ENCODE results near the gene SLC22A12.
"Not testable (repeated sequence)": the region's sequence is repeated elsewhere in the genome, so short reads cannot be mapped to it uniquely, and the experiment has no call there.

The SLC22A12 gene

GRCh38 chr11:64590763-64591221 lies at the start of gene SLC22A12:
Gene SLC22A12 (plus strand): TSS chr11:64591220. CDS start chr11:64591557, 337 bp downstream.
- no peak for DNase-seq

GRCh38 chr11:64542172-64543125 lies 48.6 kb upstream of the SLC22A12 start:
- DNase-seq, result no peak

DNA sequence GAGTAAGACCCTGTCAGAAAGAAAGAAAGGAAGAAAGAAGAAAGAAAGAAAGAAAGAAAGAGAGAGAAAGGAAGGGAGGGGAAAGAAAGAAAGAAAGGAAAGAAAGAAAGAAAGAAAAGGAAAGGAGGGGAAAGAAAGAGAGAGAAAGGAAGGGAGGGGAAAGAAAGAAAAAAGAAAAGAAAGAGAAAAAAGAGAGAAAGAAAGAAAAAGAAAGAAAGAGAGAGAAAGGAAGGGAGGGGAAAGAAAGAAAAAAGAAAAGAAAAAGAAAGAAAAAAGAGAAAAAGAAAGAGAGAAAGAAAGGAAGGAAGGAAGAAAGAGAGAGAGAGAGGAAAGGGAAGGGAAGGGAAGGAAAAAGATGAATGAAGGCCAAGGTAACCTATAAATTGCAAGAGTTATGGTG lies 47.2 kb upstream of the SLC22A12 start:
- DNase-seq, result no peak

DNA sequence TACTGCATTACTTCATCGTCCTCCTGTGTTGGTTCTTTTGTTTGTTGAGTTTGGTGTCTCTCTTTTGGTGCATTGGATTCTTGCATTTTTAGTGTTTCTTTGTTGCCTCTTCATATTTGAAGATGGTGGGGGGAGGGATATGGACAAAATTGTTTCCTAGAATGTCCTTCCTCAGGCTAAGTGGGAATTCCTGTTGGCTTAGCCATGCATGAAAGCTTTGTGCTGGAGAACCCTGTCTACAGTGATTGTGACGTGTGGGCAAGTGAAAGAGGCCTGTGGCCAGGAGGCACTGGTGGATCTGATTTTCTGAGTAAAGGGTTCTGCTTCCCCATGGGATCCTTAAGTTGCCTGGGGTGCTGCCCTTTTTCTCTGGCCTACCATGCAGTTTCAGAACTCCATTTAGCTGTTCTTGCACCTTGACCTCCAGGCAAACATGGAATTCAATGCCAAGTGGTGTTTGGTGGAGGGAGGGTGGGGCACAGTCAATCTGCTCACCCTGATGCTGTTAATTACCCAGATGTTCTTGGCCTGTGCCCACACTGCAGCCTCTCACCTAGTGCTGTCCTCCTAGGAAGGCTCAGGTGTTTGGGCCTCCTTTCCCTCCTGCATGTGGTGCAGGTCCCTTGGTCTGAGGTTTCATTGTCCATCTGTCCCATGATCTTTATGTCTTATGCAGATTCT lies 46.3 kb upstream of the SLC22A12 start:
- no peak for DNase-seq

- no peak for DNase-seq
These were observed 45.4 kb upstream of the SLC22A12 start for GRCh38 chr11:64545619-64546018.

GRCh38 chr11:64546176-64546575 lies 44.8 kb upstream of the SLC22A12 start:
- DNase-seq, result no peak

- DNase-seq, result no peak
These were observed 44.4 kb upstream of the SLC22A12 start for GRCh38 chr11:64546600-64546999.

- no peak for DNase-seq
These were observed 41.1 kb upstream of the SLC22A12 start for GRCh38 chr11:64549969-64550368.

- peak; percentile 40 to 48 for DNase-seq
These were observed 37.3 kb upstream of the SLC22A12 start for GRCh38 chr11:64553554-64554201.

GRCh38 chr11:64556044-64556720 lies 34.8 kb upstream of the SLC22A12 start:
- DNase-seq, result no peak

DNA sequence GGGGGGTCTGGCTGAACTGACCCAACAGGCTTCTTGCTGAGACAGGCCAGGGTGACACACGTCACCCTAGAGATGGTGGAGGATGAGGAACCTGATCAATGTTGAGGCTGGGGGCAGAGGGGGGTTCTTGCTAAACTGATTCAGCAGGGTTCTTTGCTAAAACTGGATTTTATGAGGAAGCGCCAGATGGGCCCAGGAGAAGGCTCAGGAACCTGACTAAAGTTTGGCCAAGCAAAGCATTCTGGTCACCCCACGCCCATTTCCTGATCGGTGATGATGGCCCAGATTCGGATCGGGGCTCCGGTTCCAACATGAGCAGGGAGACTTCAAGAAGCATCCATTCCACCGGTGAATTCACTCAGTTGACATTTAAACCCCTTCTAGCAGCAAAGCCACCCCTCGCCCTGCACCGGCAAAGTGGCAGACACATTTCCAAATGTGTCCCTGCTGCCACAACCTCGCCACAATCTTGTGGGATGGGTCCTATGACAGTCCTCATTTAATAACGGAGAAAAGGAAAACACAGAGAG lies 34.2 kb upstream of the SLC22A12 start:
- no peak for DNase-seq

DNA sequence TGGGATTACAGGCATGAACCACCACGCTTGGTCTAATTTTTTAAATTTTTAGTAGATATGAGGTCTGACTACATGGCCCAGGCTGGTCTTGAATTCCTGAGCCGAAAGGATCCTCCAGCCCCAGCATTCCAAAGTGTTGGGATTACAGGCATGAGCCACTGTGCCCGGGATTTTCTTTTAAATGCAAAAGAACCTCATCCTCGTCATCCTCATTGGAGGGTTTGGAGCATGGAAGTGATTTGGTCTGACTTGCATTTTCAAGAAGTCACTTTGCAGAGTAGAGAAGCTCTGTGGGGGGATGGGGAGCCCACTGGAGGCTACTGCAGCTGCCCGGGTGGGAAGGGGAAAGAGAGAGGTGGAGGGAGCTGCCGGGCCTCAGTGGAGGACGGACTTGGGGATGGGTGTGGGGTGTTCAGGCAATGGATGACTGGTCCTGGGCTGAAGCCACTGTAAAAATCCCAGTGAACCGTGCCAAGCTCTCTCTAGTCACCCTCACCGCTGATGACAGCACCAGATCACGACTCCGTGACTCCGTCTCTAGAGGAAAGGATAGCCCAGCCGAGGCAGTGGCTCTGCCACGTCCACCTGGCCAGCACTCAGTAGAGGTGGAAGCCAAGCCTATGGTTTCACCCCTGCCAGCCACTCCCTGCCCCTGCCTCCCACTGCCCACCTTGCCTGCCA lies 32.8 kb upstream of the SLC22A12 start:
- no peak for DNase-seq

GRCh38 chr11:64558869-64559268 lies 32.2 kb upstream of the SLC22A12 start:
- no peak for DNase-seq

DNA sequence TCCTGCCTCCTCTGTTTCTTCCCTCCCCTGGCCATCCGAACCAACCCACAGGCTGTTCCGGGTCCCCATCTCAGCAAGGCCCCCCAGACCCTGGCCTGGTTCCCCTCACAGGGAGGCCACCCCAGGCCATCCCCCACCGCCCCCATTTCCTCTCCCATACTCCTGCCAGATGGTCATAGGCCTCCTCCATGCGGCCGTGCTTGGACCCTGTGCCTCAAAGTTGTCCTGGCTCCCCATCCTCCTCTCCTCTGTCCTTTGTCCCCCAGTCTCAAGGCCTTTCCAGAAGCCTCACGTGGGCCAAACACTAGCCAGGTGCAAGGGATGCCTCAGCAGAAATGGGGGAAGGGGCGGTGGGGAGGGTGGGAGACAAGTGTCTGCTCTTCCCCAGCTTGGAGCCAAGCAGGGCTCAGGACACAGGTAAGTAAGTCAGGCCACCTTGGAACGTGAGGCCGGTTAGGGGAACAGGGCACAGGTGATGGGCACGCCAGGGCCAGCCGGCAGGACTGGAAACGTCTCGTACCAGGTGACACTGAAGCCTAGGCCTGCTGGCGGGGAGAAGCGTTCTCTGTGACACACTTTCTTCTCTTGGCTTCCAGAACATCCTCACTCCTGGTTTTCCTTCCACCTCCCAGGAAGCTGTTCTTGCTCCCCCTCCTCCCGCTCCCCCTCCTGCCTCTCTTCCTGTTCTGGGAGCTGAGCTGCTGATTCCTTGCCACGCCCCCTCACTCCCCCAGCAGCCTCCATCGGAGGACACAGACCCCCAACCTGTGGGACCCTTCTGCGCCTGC lies 31.5 kb upstream of the SLC22A12 start:
- no peak for DNase-seq

DNA sequence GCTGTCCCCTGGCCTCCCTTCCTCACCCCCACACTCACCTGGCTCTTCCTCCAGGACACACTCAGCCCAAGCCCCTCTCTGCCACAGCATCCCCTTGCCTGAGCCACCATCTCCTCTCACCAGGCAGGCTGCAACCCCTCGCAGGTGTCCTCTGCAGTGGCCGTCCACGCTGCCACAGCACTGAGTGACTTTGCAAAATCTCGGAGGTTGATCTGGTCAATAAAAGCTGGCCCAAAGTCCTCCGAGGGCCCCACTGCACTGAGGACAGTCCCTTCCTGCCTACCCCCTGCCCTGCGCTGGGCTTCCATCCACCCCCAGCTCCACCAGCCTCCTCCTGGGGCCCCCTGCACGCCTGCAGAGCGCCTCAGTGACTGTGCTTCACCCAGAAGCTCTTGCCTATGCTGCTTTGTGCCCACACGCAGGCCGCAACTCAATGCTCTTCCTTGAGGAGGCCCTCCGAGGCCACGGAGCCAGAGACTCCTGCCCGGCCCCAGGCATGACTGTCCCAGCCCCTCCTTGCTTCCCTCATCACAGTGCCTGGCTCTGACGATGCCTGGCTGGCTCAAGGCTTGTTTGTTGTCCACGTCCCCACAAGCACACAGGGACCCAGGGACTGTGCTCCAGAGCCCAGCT lies 30.8 kb upstream of the SLC22A12 start:
- no peak for DNase-seq

- no peak for DNase-seq
These were observed 30.1 kb upstream of the SLC22A12 start for GRCh38 chr11:64560941-64561340.

DNA sequence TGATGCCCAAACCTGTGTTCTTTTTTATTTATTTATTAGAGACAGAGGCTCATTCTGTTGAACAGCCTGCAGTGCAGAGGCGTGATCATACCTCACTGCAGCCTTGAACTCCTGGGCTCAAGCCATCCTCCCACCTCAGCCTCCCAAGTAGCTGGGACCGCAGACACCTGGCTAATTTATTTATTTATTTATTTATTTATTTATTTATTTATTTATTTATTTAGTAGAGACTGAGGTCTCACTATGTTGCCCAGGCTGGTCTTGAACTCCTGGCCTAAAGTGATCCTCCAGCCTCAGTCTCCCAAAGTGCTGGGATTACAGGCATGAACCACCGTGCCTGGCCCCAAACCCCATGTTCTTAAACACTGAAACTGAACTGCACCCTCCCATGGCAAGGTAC lies 29.6 kb upstream of the SLC22A12 start:
- not testable (repeated sequence) for DNase-seq

DNA sequence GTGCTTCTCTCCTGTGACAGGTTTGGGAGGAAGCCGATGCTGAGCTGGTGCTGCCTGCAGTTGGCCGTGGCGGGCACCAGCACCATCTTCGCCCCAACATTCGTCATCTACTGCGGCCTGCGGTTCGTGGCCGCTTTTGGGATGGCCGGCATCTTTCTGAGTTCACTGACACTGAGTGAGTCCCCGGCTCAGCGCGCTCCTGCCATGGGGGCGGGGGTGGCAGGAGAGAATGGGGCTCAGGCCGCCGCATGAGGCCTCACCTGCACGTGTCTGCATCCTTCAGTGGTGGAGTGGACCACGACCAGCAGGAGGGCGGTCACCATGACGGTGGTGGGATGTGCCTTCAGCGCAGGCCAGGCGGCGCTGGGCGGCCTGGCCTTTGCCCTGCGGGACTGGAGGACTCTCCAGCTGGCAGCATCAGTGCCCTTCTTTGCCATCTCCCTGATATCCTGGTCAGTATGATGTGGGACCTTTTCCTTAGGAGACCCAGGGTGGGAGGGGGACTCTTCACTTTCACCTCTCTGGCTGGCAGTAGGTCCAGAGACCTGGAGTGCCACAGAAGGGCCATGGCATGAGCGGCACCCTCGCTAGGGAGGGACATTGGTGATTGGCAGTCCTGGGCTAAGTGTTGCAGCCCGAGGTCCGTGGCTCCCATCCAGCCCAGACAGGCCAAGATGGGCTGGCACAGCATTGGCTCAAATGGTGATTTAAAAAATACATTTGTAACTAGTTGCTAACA lies 28.9 kb upstream of the SLC22A12 start:
- no peak for DNase-seq

DNA sequence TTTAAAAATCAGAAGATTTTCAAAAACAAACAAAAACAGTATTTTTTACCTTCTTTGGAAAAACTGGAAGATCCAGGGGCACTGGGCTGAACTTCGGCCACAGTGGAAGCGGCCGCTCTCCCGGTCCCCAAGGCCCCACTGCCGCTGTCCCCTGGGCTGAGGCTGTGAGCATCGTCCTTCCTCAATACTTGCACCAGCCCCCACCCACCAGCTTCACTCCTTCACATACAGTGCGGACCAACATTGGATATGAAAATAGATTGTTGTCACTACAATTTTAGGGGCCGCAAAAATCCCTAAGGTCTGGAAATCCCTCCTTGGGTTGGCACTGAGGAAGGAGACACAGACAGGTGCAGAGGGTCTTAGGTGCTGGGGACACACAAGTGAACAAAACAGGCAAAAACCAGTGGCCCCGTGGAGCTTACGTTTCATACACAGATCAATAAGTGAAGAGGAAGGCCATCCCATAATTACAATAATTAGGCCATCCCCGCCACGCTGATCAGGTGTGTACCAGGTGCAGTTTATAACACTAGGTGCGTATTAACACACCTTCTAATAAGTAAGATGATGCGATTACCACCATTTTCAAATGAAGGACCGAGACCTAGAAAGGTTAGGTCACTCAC lies 28.2 kb upstream of the SLC22A12 start:
- DNase-seq, result no peak
